PC-9 (cell line): ENCODE measurements around the gene LRFN5.

Source experiments
- CTCF ChIP-seq: fragments of 200-600 bp; sonication (generic); conservative IDR thresholded peaks from 2 replicates; pipeline ENCODE4 v1.6.1; 2017; ENCODE audit warnings: mixed run types, antibody characterized with exemption, mild to moderate bottlenecking, moderate library complexity
- EZH2 ChIP-seq: fragments of 200-600 bp; sonication (generic); IDR thresholded peaks from 2 replicates; pipeline ENCODE4 v1.8.0; 2017; ENCODE audit warnings: antibody characterized with exemption, low read depth

DNA sequence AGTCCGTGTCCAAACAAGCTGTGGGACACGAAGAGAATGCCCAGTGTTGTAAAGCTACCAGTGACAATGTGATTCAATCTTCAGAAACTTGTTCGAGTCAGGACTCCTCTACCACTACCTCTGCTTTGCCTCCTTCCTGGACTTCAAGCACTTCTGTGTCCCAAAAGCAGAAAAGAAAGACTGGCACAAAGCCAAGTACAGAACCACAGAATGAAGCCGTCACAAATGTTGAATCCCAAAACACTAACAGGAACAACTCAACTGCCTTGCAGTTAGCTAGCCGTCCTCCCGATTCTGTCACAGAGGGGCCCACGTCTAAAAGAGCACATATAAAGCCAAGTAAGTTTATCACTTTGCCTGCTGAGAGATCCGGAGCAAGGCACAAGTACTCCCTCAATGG is 284.9 kb downstream of the LRFN5 start:
- no peak for TF ChIP-seq CTCF
- TF ChIP-seq EZH2 = no peak
